ENCODE measurements around the gene LTBP2.

Gene LTBP2

GRCh38 chr14:74476607-74477006 is 135.4 kb downstream of the LTBP2 start:
- TF ChIP-seq SPI1 (IDR thresholded peaks at IDR 0.05; ENCODE audit: borderline replicate concordance, low read depth) (no peak), REST (IDR thresholded peaks at IDR 0.05; ENCODE audit: insufficient replicate concordance, low read depth) (no peak), POLR2AphosphoS5 (IDR thresholded peaks at IDR 0.05; ENCODE audit: low read depth) (no peak), GABPA (IDR thresholded peaks at IDR 0.05; ENCODE audit: low read depth) (no peak), CTCF (IDR thresholded peaks at IDR 0.05; ENCODE audit: insufficient read depth, low read length) (no peak)
- DNase-seq (ENCODE audit: low read depth in 1 of 2, low spot score in 1 of 2), result no peak
- Histone ChIP-seq H3K27ac (replicated peaks) (no peak overlapping the region), H3K4me3 (replicated peaks; ENCODE audit: insufficient read depth, low read length) (no peak overlapping the region), H3K27me3 (ENCODE audit: insufficient read depth, poor library complexity, severe bottlenecking) (no peaks in the 10 kb centered on the region)

GRCh38 chr14:74476107-74476506 is 135.9 kb downstream of the LTBP2 start:
- Histone ChIP-seq H3K27ac (replicated peaks) (no peak overlapping the region), H3K27me3 (ENCODE audit: insufficient read depth, poor library complexity, severe bottlenecking) (no peaks in the 10 kb centered on the region), H3K4me3 (replicated peaks; ENCODE audit: insufficient read depth, low read length) (no peak overlapping the region)
- TF ChIP-seq POLR2AphosphoS5 (IDR thresholded peaks at IDR 0.05; ENCODE audit: low read depth), result no peak
- no peak for TF ChIP-seq REST (IDR thresholded peaks at IDR 0.05; ENCODE audit: insufficient replicate concordance, low read depth)
- TF ChIP-seq SPI1 (IDR thresholded peaks at IDR 0.05; ENCODE audit: borderline replicate concordance, low read depth), result no peak
- no peak for TF ChIP-seq GABPA (IDR thresholded peaks at IDR 0.05; ENCODE audit: low read depth)
- no peak for TF ChIP-seq CTCF (IDR thresholded peaks at IDR 0.05; ENCODE audit: insufficient read depth, low read length)
- no peak for DNase-seq (ENCODE audit: low read depth in 1 of 2, low spot score in 1 of 2)

GRCh38 chr14:74475678-74476077 is 136.4 kb downstream of the LTBP2 start:
- no peak overlapping the region for H3K27ac ChIP-seq (replicated peaks)
- no peak overlapping the region for H3K4me3 ChIP-seq (replicated peaks; ENCODE audit: insufficient read depth, low read length)
- TF ChIP-seq SPI1 (IDR thresholded peaks at IDR 0.05; ENCODE audit: borderline replicate concordance, low read depth), result no peak
- TF ChIP-seq CTCF (IDR thresholded peaks at IDR 0.05; ENCODE audit: insufficient read depth, low read length), result no peak
- no peak for TF ChIP-seq GABPA (IDR thresholded peaks at IDR 0.05; ENCODE audit: low read depth)
- TF ChIP-seq REST (IDR thresholded peaks at IDR 0.05; ENCODE audit: insufficient replicate concordance, low read depth), result no peak
- no peak for TF ChIP-seq POLR2AphosphoS5 (IDR thresholded peaks at IDR 0.05; ENCODE audit: low read depth)
- no peak for DNase-seq (ENCODE audit: low read depth in 1 of 2, low spot score in 1 of 2)
- no peaks in the 10 kb centered on the region for H3K27me3 ChIP-seq (ENCODE audit: insufficient read depth, poor library complexity, severe bottlenecking)
